ENCODE results near the gene HSFX3.
A peak's percentile ranks its signal among the peaks of the same experiment; 100 is the strongest.
"Not testable (repeated sequence)": the region's sequence is repeated elsewhere in the genome, so short reads cannot be mapped to it uniquely, and the experiment has no call there.

The HSFX3 gene

GRCh38 chrX:149513825-149514428 lies 35.8 kb downstream of the HSFX3 start:
- no peak for DNase-seq

- peak in 3 of 4 experiments; percentile 10 to 20 (median 10) for DNase-seq
Measured at GRCh38 chrX:149512225-149512885, 37.4 kb downstream of the HSFX3 start.

DNA sequence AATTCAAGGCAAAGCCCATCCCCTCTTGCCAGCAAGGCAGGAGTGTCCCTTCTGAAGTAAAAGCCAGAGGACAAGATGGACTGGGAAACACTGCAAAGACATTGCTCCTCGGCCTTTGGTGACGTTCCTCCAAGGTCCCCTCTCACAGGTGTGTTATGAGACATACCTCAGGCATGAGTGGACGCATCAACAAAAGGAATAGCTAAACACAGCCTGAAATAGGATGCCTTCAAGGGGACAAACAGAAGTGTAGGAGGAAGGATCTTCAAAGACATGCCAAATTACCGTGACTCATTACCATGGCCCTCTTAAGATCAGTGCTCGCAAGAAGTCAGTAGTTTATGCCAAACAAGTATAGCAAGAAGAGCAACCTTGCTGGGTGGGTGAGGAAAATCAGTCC lies 38.6 kb downstream of the HSFX3 start:
- no peak for DNase-seq

DNA sequence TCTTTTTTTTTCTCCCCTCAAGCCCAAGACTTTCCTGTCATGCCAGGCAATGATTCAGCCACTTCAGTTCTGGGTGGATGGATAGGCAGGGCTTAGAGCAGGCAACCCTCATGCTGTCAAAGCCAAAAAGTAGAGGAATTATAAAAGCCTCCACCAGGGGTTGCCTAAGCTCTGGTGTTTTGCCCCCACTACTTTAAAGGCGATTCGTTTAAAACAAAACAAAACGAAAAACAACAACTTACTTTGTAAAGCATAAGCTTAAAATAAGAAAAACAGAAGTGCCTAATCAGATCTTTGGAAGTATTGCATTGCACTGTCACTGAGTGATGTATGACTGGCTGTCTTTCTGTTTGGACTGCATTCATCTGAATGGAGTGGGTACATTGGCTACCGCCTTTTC lies 39.3 kb downstream of the HSFX3 start:
- DNase-seq, result no peak

DNA sequence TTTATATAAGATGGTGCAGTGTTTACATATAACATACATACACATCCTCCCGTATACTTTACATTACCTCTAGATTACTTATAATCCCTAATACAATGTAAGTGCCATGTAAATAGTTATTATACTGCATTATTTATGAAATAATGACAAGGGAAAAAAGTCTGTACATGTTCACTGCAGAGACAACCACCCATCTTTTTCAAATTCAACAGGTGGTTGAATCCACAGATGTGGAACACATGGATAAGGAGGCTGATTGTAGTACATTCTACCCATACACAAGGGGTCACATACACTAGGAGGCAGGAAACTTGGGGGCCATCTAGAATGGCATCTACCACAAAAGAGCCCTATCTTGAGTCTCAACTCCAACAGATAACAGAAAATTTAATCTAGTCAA lies 41.3 kb downstream of the HSFX3 start:
- DNase-seq, result no peak

DNA sequence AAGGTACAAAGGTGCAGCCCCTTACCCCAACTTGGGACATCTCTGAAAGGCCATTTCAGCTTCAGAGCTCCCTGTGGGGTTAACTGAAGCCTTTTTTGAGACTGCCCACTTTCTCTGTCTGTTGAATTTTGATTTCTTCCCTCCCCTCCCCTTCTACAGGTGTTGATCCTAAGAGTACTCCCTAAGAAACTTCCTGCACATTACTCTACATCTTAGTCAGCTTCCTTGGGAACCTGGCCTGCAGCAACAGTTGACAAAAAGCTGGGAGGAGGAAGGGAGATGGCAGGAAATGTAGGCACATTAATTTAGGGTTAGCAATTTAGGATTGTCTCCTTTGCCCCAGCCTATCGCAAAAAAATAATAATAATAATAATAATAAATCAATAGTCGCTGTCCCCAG lies 43.4 kb downstream of the HSFX3 start:
- DNase-seq, result no peak

GRCh38 chrX:149505671-149506070 lies 44.1 kb downstream of the HSFX3 start:
- DNase-seq, result no peak

- DNase-seq, result peak; percentile 44 to 73 (median 70)
Measured at GRCh38 chrX:149504915-149505651, 44.6 kb downstream of the HSFX3 start, which contains the start of gene IDS. TSS of gene IDS (minus strand) at chrX:149505306. CDS start at chrX:149505137, 169 bp downstream.

DNA sequence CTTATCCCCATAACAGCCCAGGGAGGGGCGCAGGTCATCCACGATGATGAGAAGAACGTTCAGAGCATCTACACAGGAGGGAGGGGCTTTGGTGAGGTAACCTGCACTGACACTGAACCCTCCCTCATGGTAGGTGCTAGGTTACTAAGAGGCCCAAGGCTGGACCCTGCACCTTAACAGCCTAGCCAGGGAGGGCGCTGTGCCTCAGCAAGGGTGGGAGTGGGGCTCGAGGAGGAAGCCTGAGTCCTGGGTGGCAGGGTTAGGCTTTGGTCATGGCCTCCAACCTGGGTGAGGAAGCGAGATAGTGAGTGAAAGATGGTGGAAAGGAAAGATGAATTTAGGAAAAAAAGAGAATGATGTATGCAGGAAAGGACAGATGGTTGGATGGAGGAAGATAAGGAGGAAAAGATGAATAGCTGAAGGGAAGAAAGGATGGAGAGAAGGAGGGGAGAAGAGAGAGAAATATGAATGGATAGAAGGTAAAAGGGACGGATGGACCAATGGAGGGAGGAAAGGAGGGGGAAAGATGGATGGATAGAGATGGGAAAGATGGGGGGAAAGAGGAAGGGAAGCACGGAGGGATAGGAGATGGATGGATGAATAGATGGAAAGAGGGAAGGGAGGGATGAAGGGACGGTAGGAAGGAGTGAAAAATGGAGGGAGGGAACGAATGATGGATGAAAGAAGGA lies 45.4 kb downstream of the HSFX3 start:
- peak; percentile 4 to 44 (median 31) for DNase-seq

GRCh38 chrX:149503446-149503845 lies 46.3 kb downstream of the HSFX3 start:
- DNase-seq, result peak in 3 of 4 experiments; percentile 18 to 29 (median 28)

GRCh38 chrX:149502923-149503322 lies 46.8 kb downstream of the HSFX3 start:
- DNase-seq, result not testable (repeated sequence)

GRCh38 chrX:149499766-149500165 lies 50.0 kb downstream of the HSFX3 start:
- DNase-seq, result no peak

GRCh38 chrX:149498767-149499166 lies 51.0 kb downstream of the HSFX3 start:
- DNase-seq, result no peak
